T-helper 2 cell treated with Interferon-gamma antibody and Interleukin-4, amounts not matched to agents 5 μg/mL and 100 μg/mL, for 36 hours (primary cell): Measurements from ENCODE around the gene MYH7.
"Not testable (repeated sequence)": the region's sequence is repeated elsewhere in the genome, so short reads cannot be mapped to it uniquely, and the experiment has no call there.

Experiments
- DNase-seq: peaks from one replicate; pipeline ENCODE4 v3.0.0; 2021; ENCODE audit warnings: low spot score
- H3K27ac Mint-ChIP-seq: one replicate; pipeline ENCODE4 v1.8.0; 2021; ENCODE audit warnings: mild to moderate bottlenecking, mixed read lengths
- H3K27me3 Mint-ChIP-seq: one replicate; pipeline ENCODE4 v1.8.0; 2021; ENCODE audit warnings: low read depth, mixed read lengths
- H3K36me3 Mint-ChIP-seq: one replicate; pipeline ENCODE4 v1.8.0; 2021; ENCODE audit warnings: low read depth, mixed read lengths
- H3K4me1 Mint-ChIP-seq: one replicate; pipeline ENCODE4 v1.8.0; 2021; ENCODE audit warnings: low read depth, mixed read lengths
- H3K4me3 Mint-ChIP-seq: one replicate; pipeline ENCODE4 v1.8.0; 2022; ENCODE audit warnings: mild to moderate bottlenecking, moderate library complexity, mixed read lengths
- H3K9me3 Mint-ChIP-seq: one replicate; pipeline ENCODE4 v1.8.0; 2021; ENCODE audit warnings: mixed read lengths

MYH7 gene

DNA sequence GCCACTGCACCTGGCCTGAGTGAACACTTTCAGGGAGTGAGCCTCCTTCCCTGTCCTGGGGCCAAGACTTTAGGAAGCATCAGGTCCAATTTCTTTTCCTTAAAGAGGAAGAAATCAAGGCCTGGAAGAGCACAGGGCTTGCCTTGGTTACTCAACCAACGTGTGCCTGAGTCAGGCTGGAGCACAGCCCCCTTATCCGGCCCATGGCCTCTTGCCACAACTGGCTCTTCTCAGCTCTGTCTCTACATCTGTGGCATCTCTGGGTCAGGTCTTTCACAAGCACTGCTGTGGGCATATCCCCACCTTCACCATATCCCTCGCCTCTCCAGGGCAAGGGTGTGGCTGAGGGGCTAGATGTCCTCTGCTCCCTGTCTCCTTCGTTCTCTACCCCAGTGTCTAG is 34.2 kb downstream of the MYH7 start:
- Mint-ChIP-seq H3K36me3 (no peaks in the 10 kb centered on the region), H3K4me1 (no peaks in the 10 kb centered on the region), H3K9me3 (no peaks in the 10 kb centered on the region), H3K27me3 (no peaks in the 10 kb centered on the region), H3K27ac (peak overlapping the region; percentile 31), H3K4me3 (no peak overlapping the region)
- DNase-seq: no peak

GRCh38 chr14:23400496-23401149 is 34.8 kb downstream of the MYH7 start:
- not testable (repeated sequence) for H3K27ac Mint-ChIP-seq, DNase-seq, H3K36me3 Mint-ChIP-seq, H3K4me3 Mint-ChIP-seq, H3K27me3 Mint-ChIP-seq, H3K9me3 Mint-ChIP-seq, H3K4me1 Mint-ChIP-seq

DNA sequence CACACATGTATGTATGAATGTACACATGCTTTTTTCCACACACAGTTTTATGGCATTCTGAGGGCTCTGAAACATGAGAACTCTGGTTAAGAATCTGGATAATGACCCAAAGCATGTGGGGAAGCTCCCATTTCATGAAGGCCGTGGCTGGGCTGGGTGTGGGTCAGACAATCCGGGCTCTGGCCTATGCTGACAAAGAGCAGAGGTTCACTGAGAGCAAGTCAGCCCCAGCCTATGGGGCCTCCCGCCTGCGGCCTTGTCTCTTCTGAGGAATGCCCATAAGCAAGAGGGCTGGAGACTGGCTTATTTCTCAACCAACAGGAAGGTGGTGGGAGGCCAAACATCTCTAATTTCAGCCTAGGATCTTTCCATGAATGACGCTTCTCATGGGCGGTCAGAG is 35.9 kb downstream of the MYH7 start:
- Mint-ChIP-seq H3K27ac (no peak overlapping the region), H3K9me3 (no peaks in the 10 kb centered on the region), H3K27me3 (no peaks in the 10 kb centered on the region), H3K36me3 (no peaks in the 10 kb centered on the region), H3K4me1 (no peaks in the 10 kb centered on the region), H3K4me3 (no peak overlapping the region)
- DNase-seq: no peak

- H3K9me3 Mint-ChIP-seq: no peaks in the 10 kb centered on the region
- no peaks in the 10 kb centered on the region for H3K4me1 Mint-ChIP-seq
- no peak overlapping the region for H3K27ac Mint-ChIP-seq
These were observed 36.3 kb downstream of the MYH7 start for GRCh38 chr14:23399136-23399535.

DNA sequence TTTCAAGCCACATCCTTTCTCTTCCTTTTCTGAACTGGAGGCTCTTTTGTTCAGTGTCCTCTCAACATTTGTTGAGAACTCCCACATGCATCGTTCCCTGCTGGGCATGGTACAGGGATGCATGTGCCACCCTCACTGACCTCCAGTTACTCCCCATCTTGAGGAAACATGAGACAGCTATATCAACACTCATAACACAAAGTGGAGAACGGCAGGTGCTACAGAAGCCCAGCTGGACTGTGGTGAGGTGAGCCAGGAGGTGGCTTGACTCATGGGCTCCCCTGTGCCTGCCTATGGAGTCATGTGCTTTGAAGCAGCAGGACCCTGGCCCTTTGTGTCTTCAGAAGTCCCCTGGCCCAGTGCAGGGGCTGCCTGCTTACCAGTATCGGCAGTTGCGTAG is 37.1 kb downstream of the MYH7 start:
- DNase-seq: no peak
- Mint-ChIP-seq H3K9me3 (no peaks in the 10 kb centered on the region), H3K4me1 (no peaks in the 10 kb centered on the region), H3K4me3 (no peak overlapping the region), H3K27ac (no peak overlapping the region), H3K36me3 (no peaks in the 10 kb centered on the region), H3K27me3 (no peaks in the 10 kb centered on the region)

More at GRCh38 chr14:23399136-23399535, 36.3 kb downstream of the MYH7 start:
- Mint-ChIP-seq H3K27me3 (no peaks in the 10 kb centered on the region), H3K4me3 (no peak overlapping the region), H3K36me3 (no peaks in the 10 kb centered on the region)
- DNase-seq: no peak

DNA sequence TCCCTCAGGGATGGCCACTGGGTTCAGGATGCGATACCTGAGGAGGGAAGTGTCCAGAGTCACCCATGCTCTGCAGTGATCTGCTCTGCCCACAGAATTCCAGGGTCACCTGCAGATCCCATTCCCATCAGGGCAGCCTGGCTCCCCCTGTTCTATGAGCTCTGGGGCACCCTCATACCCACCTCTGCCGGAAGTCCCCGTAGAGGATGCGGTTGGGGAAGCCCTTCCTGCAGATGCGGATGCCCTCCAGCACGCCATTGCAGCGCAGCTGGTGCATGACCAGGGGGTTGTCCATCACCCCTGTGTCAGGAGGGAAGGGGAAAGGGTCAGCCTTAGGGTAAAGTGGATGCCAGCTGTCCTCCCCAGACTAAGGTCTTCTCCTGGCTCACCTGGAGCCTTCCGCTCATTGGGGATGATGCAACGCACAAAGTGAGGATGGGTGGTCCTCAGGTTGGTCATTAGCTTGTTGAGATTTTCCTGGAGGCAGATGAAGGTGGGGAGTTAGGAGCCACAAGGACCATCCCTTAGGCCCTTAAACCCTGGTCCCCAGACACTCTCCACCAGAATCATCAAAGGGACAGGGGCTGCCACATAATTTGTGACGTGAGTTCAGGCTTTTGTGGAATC is 38.6 kb downstream of the MYH7 start:
- no peak overlapping the region for H3K4me3 Mint-ChIP-seq
- no peaks in the 10 kb centered on the region for H3K9me3 Mint-ChIP-seq
- H3K36me3 Mint-ChIP-seq: no peaks in the 10 kb centered on the region
- no peaks in the 10 kb centered on the region for H3K27me3 Mint-ChIP-seq
- no peaks in the 10 kb centered on the region for H3K4me1 Mint-ChIP-seq
- DNase-seq: no peak
- H3K27ac Mint-ChIP-seq: no peak overlapping the region

- no peaks in the 10 kb centered on the region for H3K4me1 Mint-ChIP-seq
- no peaks in the 10 kb centered on the region for H3K27me3 Mint-ChIP-seq
These were observed 39.3 kb downstream of the MYH7 start for GRCh38 chr14:23396126-23396525.

GRCh38 chr14:23392613-23393012 is 42.8 kb downstream of the MYH7 start:
- no peaks in the 10 kb centered on the region for H3K9me3 Mint-ChIP-seq
- no peaks in the 10 kb centered on the region for H3K4me1 Mint-ChIP-seq
- no peak for DNase-seq
- H3K4me3 Mint-ChIP-seq: no peak overlapping the region
- no peak overlapping the region for H3K27ac Mint-ChIP-seq
- no peaks in the 10 kb centered on the region for H3K27me3 Mint-ChIP-seq
- H3K36me3 Mint-ChIP-seq: no peaks in the 10 kb centered on the region

More at GRCh38 chr14:23396126-23396525, 39.3 kb downstream of the MYH7 start:
- H3K27ac Mint-ChIP-seq: no peak overlapping the region
- no peaks in the 10 kb centered on the region for H3K9me3 Mint-ChIP-seq
- H3K36me3 Mint-ChIP-seq: no peaks in the 10 kb centered on the region
- DNase-seq: no peak
- no peak overlapping the region for H3K4me3 Mint-ChIP-seq

DNA sequence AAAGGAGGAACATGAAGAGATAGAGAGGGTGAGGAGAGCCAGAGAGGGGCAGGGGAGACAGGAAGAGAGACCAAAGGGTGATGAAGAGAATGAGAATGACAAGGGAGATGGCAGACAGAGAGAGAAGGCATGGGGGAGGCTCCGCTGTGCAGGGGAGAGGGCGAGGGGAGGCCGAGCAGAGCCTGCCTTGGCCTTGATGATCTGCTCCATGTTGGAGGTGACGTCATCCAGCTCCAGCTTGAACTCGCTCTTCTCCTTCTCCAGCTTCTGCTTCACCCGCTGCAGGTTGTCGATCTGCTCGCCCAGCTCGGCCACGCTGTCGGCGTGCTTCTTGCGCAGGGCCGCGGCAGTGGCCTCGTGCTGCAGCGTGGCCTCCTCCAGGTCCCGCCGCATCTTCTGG is 45.6 kb downstream of the MYH7 start:
- DNase-seq, H3K27ac Mint-ChIP-seq, H3K4me3 Mint-ChIP-seq, H3K4me1 Mint-ChIP-seq, H3K36me3 Mint-ChIP-seq, H3K9me3 Mint-ChIP-seq, H3K27me3 Mint-ChIP-seq: not testable (repeated sequence)

DNA sequence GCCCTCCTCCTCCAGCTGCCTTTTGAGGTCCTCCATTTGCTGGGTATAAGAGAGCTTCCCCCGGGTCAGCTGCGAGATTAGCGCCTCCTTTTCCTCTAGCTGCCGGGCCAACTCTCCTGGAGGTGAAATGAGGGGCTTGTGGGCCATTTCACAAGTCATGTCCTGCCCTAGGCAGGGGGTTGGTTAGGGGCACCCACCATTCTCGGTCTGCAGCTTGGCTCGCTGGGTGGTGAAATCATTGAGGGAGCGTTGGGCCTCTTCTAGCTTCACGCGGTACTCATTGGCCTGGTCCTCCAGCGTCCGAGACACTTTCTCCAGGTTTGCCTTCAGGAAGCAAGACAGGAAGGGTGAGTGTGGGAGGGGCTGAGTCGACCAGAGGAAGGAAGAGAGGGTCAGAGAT is 46.1 kb downstream of the MYH7 start:
- Mint-ChIP-seq H3K27ac (no peak overlapping the region), H3K4me1 (no peaks in the 10 kb centered on the region), H3K36me3 (no peaks in the 10 kb centered on the region), H3K4me3 (no peak overlapping the region), H3K27me3 (no peaks in the 10 kb centered on the region), H3K9me3 (no peaks in the 10 kb centered on the region)
- no peak for DNase-seq

DNA sequence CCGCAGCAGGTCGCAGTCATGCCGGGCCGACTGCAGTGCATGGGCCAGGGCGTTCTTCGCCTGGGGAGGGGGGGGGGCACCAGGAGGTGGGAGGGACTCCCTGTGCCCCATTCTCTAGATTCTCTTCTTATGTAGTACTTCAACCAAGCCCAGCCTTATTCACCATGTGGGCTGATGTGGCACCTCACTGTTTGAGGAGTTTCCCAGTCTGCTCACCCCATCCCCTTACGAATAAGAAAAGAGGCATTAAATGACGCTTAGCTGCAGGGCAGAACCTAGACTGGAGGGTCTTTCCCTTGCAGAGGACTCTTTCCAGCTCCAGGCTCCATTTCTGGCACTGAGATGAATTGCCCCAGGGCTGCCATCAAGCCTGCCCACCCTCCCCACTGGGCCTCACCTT is 46.5 kb downstream of the MYH7 start:
- no peak overlapping the region for H3K4me3 Mint-ChIP-seq
- no peak overlapping the region for H3K27ac Mint-ChIP-seq
- H3K4me1 Mint-ChIP-seq: no peaks in the 10 kb centered on the region
- no peaks in the 10 kb centered on the region for H3K27me3 Mint-ChIP-seq
- H3K9me3 Mint-ChIP-seq: no peaks in the 10 kb centered on the region
- no peaks in the 10 kb centered on the region for H3K36me3 Mint-ChIP-seq
- no peak for DNase-seq

DNA sequence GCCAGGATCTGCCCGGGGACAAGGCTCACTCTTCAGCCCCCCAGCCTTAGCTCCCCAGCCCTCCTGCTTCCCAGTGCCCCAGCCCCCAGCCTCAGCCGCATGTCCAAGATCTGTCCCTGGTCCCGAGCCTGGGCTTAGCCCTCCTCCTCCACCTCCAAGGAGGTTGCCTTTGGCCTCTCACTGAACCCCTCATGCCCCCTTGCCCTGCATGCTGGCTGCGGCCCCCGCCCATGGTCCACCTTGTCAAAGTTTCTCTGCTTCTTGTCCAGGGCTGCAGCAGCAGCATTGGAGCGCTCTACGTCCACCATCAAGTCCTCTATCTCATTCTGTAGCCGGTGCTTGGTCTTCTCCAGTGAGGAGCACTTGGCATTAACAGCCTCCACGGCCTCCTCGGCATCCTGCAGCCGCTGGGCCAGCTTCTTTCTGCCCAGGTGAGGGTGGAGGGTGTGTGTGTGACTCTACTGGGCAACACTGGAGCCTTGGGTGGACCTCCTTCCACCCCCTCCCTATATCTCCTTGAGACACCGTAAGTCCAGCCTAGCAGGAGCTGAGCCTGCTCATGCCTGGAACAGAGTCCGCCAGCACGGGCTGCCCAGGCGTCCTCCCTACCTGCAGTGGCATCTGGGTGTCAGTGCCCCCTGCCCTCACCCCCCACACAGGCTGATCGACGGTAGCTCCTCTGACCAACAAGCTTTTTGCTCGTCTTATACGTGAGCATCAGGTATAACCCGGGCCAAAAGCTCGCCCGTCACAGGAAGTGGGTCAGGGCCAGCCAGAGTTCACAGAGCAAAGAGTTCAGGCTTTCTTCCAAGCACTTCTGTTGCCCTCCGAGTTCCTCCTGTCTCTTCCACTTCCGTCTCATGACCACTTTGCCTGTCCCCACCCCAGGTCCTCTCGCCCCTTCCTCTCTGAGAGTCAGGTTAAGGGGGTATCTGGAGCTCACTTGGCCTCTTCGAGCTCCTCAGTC is 47.3 kb downstream of the MYH7 start:
- no peak overlapping the region for H3K4me3 Mint-ChIP-seq
- H3K36me3 Mint-ChIP-seq: no peaks in the 10 kb centered on the region
- H3K9me3 Mint-ChIP-seq: no peaks in the 10 kb centered on the region
- no peak overlapping the region for H3K27ac Mint-ChIP-seq
- no peaks in the 10 kb centered on the region for H3K4me1 Mint-ChIP-seq
- H3K27me3 Mint-ChIP-seq: no peaks in the 10 kb centered on the region
- no peak for DNase-seq

DNA sequence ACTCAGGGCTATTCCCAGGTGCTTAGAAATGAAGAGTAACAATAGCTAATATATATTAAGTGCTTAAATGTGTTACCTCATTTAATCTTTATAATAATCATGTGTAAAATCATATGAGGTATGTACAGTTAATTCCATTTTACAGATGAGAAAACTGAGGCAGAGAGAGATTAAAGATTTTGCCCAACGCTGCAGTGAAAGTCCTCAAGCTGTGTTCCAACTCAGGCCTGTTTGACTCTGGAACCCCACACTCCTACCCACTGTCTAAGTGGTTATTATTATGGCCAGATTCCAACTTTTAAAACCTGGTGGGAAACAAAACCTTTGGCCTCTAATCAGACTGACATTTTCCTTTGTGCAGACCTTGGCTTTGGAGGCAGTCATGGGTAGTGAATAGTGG is 48.5 kb downstream of the MYH7 start:
- no peaks in the 10 kb centered on the region for H3K4me1 Mint-ChIP-seq
- DNase-seq: no peak
- H3K27me3 Mint-ChIP-seq: no peaks in the 10 kb centered on the region
- H3K36me3 Mint-ChIP-seq: no peaks in the 10 kb centered on the region
- no peak overlapping the region for H3K4me3 Mint-ChIP-seq
- no peak overlapping the region for H3K27ac Mint-ChIP-seq
- no peaks in the 10 kb centered on the region for H3K9me3 Mint-ChIP-seq

DNA sequence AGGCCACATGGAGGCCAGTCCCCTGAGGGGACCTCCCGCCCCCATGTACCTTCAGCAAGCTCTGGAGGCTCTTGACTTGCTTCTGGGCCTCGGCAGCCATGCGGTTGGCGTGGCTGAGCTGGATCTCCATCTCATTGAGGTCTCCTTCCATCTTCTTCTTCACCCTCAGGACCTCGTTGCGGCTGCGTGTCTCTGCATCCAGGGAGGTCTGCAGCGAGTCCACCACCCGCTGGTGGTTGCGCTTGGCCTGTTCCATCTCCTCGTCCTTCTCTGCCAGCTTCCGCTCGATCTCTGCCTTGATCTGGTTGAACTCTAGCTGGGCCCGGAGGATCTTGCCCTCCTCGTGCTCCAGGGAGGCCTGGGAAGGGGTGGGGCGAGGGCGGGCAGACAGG is 49.2 kb downstream of the MYH7 start:
- not testable (repeated sequence) for H3K4me3 Mint-ChIP-seq, H3K27me3 Mint-ChIP-seq, DNase-seq, H3K9me3 Mint-ChIP-seq, H3K36me3 Mint-ChIP-seq, H3K27ac Mint-ChIP-seq, H3K4me1 Mint-ChIP-seq
